Skeletal muscle tissue (tissue), 4 donors: Measurements from ENCODE around the gene NOP10. TPM values are rescaled to one million over a fixed set of nuclear protein-coding genes. Genes with fewer than 3 reads are reported as not detected.

ENCODE experiments used
- H3K27ac ChIP-seq: one replicate; pipeline ENCODE4 v1.7.0; 2013; ENCODE audit warnings: mild to moderate bottlenecking, low read depth, low read length, inconsistent platforms
- H3K27me3 ChIP-seq, 3 donors: one replicate each; pipeline ENCODE4 v1.7.0; 2013; ENCODE audit warnings: low read length in 3 of 3; ENCODE audit not compliant: control insufficient read depth in 3 of 3, insufficient read depth in 3 of 3
- H3K36me3 ChIP-seq, 3 donors: one replicate each; pipeline ENCODE4 v1.7.0; 2013; ENCODE audit warnings: low read length in 3 of 3; ENCODE audit not compliant: control insufficient read depth in 3 of 3, insufficient read depth in 3 of 3
- H3K4me1 ChIP-seq, 3 donors: one replicate each; pipeline ENCODE4 v1.7.0; 2013; ENCODE audit warnings: low read length in 3 of 3, mild to moderate bottlenecking in 3 of 3; ENCODE audit not compliant: control insufficient read depth in 3 of 3, insufficient read depth in 3 of 3
- H3K4me3 ChIP-seq, 3 donors: one replicate each; pipeline ENCODE4 v1.7.0; 2013; ENCODE audit warnings: low read length in 3 of 3
- H3K9ac ChIP-seq, 3 donors: one replicate each; pipeline ENCODE4 v1.7.0; 2013; ENCODE audit warnings: low read length in 3 of 3, mild to moderate bottlenecking in 3 of 3, moderate library complexity in 2 of 3, low read depth in 1 of 3
- H3K9me3 ChIP-seq, 3 donors: one replicate each; pipeline ENCODE4 v1.7.0; 2013; ENCODE audit warnings: low read length in 3 of 3; ENCODE audit not compliant: control insufficient read depth in 3 of 3
- total RNA-seq: library from RNA; depleted of rRNA; stranded (reverse); fragments of >200 nt; gene quantifications from one replicate; pipeline ENCODE4 v1.2.3, GENCODE V29; 2014
- donor health status: Osteomylitis.

The NOP10 gene
- total RNA-seq, 1 donor from 2014 or later, result 114 TPM

- Histone ChIP-seq H3K4me3 (peak overlapping the region in 2 of 3 donors; percentile 90 to 97), H3K4me1 (peaks cover 19 to 36% (median 22%) of the 10 kb centered on the region in 3 donors), H3K9me3 (no peaks in the 10 kb centered on the region), H3K36me3 (peaks cover 0 to 4% (median 2%) of the 10 kb centered on the region in 3 donors), H3K9ac (peak overlapping the region in 2 of 3 donors; percentile 27 to 68), H3K27ac (no peak overlapping the region), H3K27me3 (no peaks in the 10 kb centered on the region)
Observed at GRCh38 chr15:34334672-34335071, 8.3 kb downstream of the NOP10 start.

GRCh38 chr15:34332553-34333120, 10.3 kb downstream of the NOP10 start:
- no peak overlapping the region for H3K4me3 ChIP-seq
- H3K27ac ChIP-seq, result no peak overlapping the region
- no peaks in the 10 kb centered on the region for H3K27me3 ChIP-seq
- peaks cover 17 to 33% (median 19%) of the 10 kb centered on the region in 3 donors for H3K4me1 ChIP-seq
- peaks cover 0 to 2% (median 0%) of the 10 kb centered on the region in 3 donors for H3K36me3 ChIP-seq
- H3K9ac ChIP-seq, result no peak overlapping the region
- no peaks in the 10 kb centered on the region for H3K9me3 ChIP-seq

- H3K36me3 ChIP-seq, result peaks cover 0 to 2% (median 0%) of the 10 kb centered on the region in 3 donors
- no peaks in the 10 kb centered on the region for H3K9me3 ChIP-seq
- no peak overlapping the region for H3K9ac ChIP-seq
- H3K27me3 ChIP-seq, result no peaks in the 10 kb centered on the region
- H3K4me1 ChIP-seq, result peaks cover 12 to 29% (median 14%) of the 10 kb centered on the region in 3 donors
- H3K27ac ChIP-seq, result no peak overlapping the region
- no peak overlapping the region for H3K4me3 ChIP-seq
Observed at GRCh38 chr15:34331809-34332208, 11.1 kb downstream of the NOP10 start.

- Histone ChIP-seq H3K9ac (no peak overlapping the region), H3K4me1 (peaks cover 5 to 13% (median 5%) of the 10 kb centered on the region in 3 donors), H3K9me3 (no peaks in the 10 kb centered on the region), H3K4me3 (no peak overlapping the region), H3K36me3 (no peaks in the 10 kb centered on the region), H3K27ac (no peak overlapping the region), H3K27me3 (no peaks in the 10 kb centered on the region)
Observed at GRCh38 chr15:34330279-34330678, 12.7 kb downstream of the NOP10 start.

GRCh38 chr15:34329006-34329405, 13.9 kb downstream of the NOP10 start:
- peaks cover 4 to 5% (median 5%) of the 10 kb centered on the region in 3 donors for H3K4me1 ChIP-seq
- H3K36me3 ChIP-seq, result no peaks in the 10 kb centered on the region
- no peak overlapping the region for H3K27ac ChIP-seq

GRCh38 chr15:34327906-34328305, 15.0 kb downstream of the NOP10 start:
- Histone ChIP-seq H3K27ac (no peak overlapping the region), H3K27me3 (no peaks in the 10 kb centered on the region), H3K9me3 (no peaks in the 10 kb centered on the region), H3K4me1 (peaks cover 2 to 5% (median 5%) of the 10 kb centered on the region in 3 donors), H3K4me3 (no peak overlapping the region), H3K9ac (no peak overlapping the region), H3K36me3 (no peaks in the 10 kb centered on the region)

More at GRCh38 chr15:34329006-34329405, 13.9 kb downstream of the NOP10 start:
- H3K9ac ChIP-seq, result no peak overlapping the region
- H3K4me3 ChIP-seq, result no peak overlapping the region
- H3K27me3 ChIP-seq, result no peaks in the 10 kb centered on the region
- H3K9me3 ChIP-seq, result no peaks in the 10 kb centered on the region

GRCh38 chr15:34325368-34325767, 17.6 kb downstream of the NOP10 start:
- Histone ChIP-seq H3K36me3 (no peaks in the 10 kb centered on the region), H3K4me1 (peaks cover 2 to 5% (median 5%) of the 10 kb centered on the region in 3 donors), H3K27me3 (no peaks in the 10 kb centered on the region), H3K9me3 (no peaks in the 10 kb centered on the region), H3K9ac (no peak overlapping the region), H3K4me3 (no peak overlapping the region), H3K27ac (no peak overlapping the region)

GRCh38 chr15:34324933-34325332, 18.0 kb downstream of the NOP10 start:
- H3K9me3 ChIP-seq, result no peaks in the 10 kb centered on the region

GRCh38 chr15:34323217-34323616, 19.7 kb downstream of the NOP10 start:
- H3K27me3 ChIP-seq, result no peaks in the 10 kb centered on the region
- H3K9me3 ChIP-seq, result no peaks in the 10 kb centered on the region
- H3K36me3 ChIP-seq, result no peaks in the 10 kb centered on the region

More at GRCh38 chr15:34324933-34325332, 18.0 kb downstream of the NOP10 start:
- Histone ChIP-seq H3K4me3 (no peak overlapping the region), H3K27ac (no peak overlapping the region), H3K27me3 (no peaks in the 10 kb centered on the region), H3K4me1 (peaks cover 2 to 5% (median 5%) of the 10 kb centered on the region in 3 donors), H3K36me3 (no peaks in the 10 kb centered on the region), H3K9ac (no peak overlapping the region)

GRCh38 chr15:34318277-34319079, 24.5 kb downstream of the NOP10 start:
- peak overlapping the region; percentile 46 to 80 (median 51) for H3K4me3 ChIP-seq
- H3K9me3 ChIP-seq, result no peaks in the 10 kb centered on the region
- H3K27ac ChIP-seq, result no peak overlapping the region
- peaks cover 0 to 5% (median 0%) of the 10 kb centered on the region in 3 donors for H3K4me1 ChIP-seq
- no peaks in the 10 kb centered on the region for H3K36me3 ChIP-seq
- H3K27me3 ChIP-seq, result no peaks in the 10 kb centered on the region
- peak overlapping the region in 2 of 3 donors; percentile 29 to 36 for H3K9ac ChIP-seq

More at GRCh38 chr15:34323217-34323616, 19.7 kb downstream of the NOP10 start:
- H3K9ac ChIP-seq, result no peak overlapping the region
- no peak overlapping the region for H3K27ac ChIP-seq
- no peak overlapping the region for H3K4me3 ChIP-seq
- peaks cover 2 to 5% (median 5%) of the 10 kb centered on the region in 3 donors for H3K4me1 ChIP-seq
